ENCODE data around the gene SNTA1.

DNA sequence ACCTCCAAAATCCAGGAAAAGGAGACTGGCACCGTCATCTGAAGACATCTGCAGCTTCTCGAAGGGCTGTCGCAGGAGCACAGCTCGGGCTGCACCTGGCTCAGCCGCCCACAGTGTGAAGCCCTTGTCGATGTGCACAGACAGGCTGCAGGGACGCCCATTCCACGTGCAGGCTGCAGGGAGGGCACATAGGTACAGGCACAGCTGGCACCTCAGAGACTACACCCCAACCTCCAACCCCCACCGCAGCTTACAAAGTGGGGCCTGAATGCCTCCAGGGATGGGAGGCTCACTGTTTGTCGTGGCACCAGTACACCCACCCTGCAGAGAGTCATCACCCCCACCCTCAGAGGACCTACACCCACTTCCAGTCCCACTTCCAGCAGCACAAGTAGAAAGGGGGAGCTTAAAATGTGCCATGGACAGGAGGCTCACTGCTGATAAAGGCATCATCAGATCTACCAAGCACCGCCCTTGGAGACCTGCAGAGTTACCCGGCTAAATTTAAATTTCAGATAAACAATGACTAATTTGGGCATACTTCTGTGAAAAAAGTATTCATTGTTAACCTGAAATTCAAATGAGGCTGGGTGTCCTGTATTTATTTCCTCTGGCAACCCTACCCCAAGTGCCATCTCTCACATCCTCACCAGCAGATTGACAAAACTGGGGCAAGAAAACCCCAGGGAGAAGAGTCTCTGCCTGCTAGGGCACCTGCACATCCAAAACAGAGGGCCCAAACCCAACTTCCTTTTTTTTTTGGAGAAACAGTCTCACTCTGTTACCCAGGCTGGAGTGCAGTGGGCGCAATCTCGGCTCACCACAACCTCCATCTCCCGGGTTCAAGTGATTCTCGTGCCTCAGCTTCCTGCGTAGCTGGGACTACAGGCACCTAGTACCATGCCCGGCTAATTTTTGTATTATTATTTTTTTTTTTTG lies 34.6 kb downstream of the SNTA1 start:
- TF ChIP-seq, protein P1, sequence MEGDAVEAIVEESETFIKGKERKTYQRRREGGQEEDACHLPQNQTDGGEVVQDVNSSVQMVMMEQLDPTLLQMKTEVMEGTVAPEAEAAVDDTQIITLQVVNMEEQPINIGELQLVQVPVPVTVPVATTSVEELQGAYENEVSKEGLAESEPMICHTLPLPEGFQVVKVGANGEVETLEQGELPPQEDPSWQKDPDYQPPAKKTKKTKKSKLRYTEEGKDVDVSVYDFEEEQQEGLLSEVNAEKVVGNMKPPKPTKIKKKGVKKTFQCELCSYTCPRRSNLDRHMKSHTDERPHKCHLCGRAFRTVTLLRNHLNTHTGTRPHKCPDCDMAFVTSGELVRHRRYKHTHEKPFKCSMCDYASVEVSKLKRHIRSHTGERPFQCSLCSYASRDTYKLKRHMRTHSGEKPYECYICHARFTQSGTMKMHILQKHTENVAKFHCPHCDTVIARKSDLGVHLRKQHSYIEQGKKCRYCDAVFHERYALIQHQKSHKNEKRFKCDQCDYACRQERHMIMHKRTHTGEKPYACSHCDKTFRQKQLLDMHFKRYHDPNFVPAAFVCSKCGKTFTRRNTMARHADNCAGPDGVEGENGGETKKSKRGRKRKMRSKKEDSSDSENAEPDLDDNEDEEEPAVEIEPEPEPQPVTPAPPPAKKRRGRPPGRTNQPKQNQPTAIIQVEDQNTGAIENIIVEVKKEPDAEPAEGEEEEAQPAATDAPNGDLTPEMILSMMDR (IDR thresholded peaks at IDR 0.05 in 4 of 5, conservative IDR thresholded peaks at IDR 0.05 in 1 of 5), result no peak
- TF ChIP-seq POLR2A (IDR thresholded peaks at IDR 0.05), result no peak
